Upper lobe of left lung (tissue), 4 donors: ENCODE data around the gene PGGHG.

Experiments used
- POLR2AphosphoS5 ChIP-seq, 2 donors: sonication (generic); formaldehyde crosslinking; IDR thresholded peaks; one replicate each; pipeline ENCODE4 v1.5.1; 2017; ENCODE audit warnings: antibody characterized with exemption in 2 of 2
- TF ChIP-seq, protein P1 (sequence below), 6 experiments: fragments of 450-650 bp in 4 of 6; fragments of 200-600 bp in 2 of 6; sonication (generic) in 2 of 6; IDR thresholded peaks; one replicate each; pipeline ENCODE4 v1.5.1; 2016 to 2019; ENCODE audit warnings: antibody characterized with exemption in 6 of 6

DNA sequence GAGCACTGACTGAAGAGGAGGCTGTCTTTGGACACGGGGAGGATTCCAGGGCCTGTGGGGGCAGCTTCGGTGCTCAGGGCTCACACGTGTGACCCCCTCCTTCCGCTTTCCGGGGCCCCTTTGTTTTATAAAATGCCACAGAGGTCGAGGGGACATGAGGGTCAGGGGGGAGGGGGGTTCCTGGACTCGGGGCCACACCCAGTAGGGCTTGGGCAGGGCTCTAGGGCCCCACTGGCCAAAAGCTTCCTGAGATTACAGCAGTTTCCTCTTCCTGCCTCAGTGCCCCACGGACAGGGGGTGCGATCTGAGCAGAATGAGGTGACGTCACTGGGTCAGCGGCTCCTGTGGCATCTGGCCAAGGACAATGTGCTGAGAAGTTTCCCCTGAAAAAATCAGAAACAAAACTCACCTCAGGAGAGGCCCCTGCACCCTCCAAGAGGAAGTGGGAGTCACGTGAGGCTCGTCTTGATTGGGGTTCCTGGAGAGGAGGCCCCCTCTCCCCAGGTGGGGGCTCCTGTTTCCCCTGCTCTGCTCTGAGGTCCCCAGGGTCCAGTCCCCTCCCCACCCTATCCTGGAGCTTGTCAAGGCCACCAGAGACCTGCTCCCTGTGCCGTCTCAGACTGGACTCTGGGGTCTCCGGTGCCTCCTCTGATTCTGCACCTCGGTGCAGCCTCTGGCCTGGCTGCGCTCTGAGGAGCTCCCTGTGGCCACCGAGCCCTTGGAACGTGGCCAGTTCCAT, 38.1 kb downstream of the PGGHG start:
- TF ChIP-seq, protein P1, sequence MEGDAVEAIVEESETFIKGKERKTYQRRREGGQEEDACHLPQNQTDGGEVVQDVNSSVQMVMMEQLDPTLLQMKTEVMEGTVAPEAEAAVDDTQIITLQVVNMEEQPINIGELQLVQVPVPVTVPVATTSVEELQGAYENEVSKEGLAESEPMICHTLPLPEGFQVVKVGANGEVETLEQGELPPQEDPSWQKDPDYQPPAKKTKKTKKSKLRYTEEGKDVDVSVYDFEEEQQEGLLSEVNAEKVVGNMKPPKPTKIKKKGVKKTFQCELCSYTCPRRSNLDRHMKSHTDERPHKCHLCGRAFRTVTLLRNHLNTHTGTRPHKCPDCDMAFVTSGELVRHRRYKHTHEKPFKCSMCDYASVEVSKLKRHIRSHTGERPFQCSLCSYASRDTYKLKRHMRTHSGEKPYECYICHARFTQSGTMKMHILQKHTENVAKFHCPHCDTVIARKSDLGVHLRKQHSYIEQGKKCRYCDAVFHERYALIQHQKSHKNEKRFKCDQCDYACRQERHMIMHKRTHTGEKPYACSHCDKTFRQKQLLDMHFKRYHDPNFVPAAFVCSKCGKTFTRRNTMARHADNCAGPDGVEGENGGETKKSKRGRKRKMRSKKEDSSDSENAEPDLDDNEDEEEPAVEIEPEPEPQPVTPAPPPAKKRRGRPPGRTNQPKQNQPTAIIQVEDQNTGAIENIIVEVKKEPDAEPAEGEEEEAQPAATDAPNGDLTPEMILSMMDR (IDR thresholded peaks at IDR 0.05) = no peak
- TF ChIP-seq POLR2AphosphoS5 (IDR thresholded peaks at IDR 0.05) = peak; percentile 79 to 88
